ENCODE results near the gene TTC7B. TPM values are rescaled to one million over a fixed set of nuclear protein-coding genes. Genes with fewer than 3 reads are reported as not detected.

Gene TTC7B
- total and polyA plus RNA-seq, 2 donors (not counting 3 experiments of a cell fraction or from before 2014, with no cell fraction given): 46.8 to 76.5 TPM

DNA sequence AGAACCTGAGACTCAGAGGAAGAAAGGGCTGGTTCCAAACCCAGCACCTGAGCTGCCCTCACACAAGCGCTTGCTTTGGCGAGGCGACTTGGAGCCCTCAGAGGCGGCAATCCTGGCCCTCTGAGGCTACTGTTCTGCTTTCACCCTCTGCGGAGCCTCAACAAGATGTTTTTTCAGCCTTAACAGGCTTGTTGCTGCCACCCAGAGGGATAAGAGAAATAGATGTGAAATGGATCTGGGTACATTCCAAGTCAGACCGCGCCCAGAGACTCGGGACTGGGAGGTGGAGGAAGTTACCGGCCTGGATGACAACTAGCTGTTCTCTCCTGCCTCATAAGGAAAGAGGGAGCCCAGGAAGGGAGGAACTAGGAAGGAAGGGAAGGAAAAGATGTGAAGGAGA, 89.6 kb downstream of the TTC7B start:
- H3K36me3 ChIP-seq (ENCODE audit: control insufficient read depth in 2 of 2, extremely low read depth in 1 of 2, insufficient read depth in 2 of 2, low read length in 2 of 2): peaks cover 2 to 5% of the 10 kb centered on the region in 2 experiments
- no peak overlapping the region for H3K4me2 ChIP-seq (ENCODE audit: insufficient read depth, low read length)
- H3K9ac ChIP-seq (replicated peaks; ENCODE audit: extremely low read depth, insufficient read depth, low read length): no peak overlapping the region
- no peak overlapping the region for H3K4me3 ChIP-seq (replicated peaks in 1 of 3; ENCODE audit: insufficient read depth in 1 of 3, low read depth in 1 of 3, low read length in 3 of 3)
- H3K4me1 ChIP-seq (ENCODE audit: control insufficient read depth, extremely low read depth, insufficient read depth, low read length): no peaks in the 10 kb centered on the region
- no peaks in the 10 kb centered on the region for H3K27me3 ChIP-seq (ENCODE audit: control insufficient read depth in 2 of 2, insufficient read depth in 2 of 2, low read length in 2 of 2)
- dilution Hi-C loops (cut with MboI; ENCODE audit: extremely low pct_ligation_motif_present, low sequenced_read_pairs) (no loop called here), intact Hi-C loops (cut with micrococcal nuclease) (no loop called here)
- CTCF ChIA-PET: interaction anchor here (0.6 kb wide), 1 partner anchor 8 kb away, joined by 3 read pairs; no protein-coding TSS in a partner anchor
- no peak overlapping the region for H2AFZ ChIP-seq (ENCODE audit: low read depth, low read length)
- no peak for FAIRE-seq
- H3K27ac ChIP-seq (ENCODE audit: insufficient read depth, low read depth, low read length): no peak overlapping the region
- no peaks in the 10 kb centered on the region for H4K20me1 ChIP-seq (replicated peaks; ENCODE audit: control insufficient read depth, extremely low read depth, insufficient read depth, low read length)
- no peaks in the 10 kb centered on the region for H3K79me2 ChIP-seq (ENCODE audit: control insufficient read depth, insufficient read depth, low read length)
- no TSS peak for BruUV-seq (replicated peaks)
- H3K9me1 ChIP-seq (replicated peaks; ENCODE audit: control insufficient read depth, extremely low read depth, insufficient read depth, low read length): no peaks in the 10 kb centered on the region
- DNase-seq (ENCODE audit: low read depth, low spot score): no peak
- no peaks in the 10 kb centered on the region for H3K9me3 ChIP-seq (replicated peaks; ENCODE audit: control insufficient read depth, insufficient read depth, low read length)
- POLR2A ChIA-PET: no interaction called here
- no peak for TF ChIP-seq GATA2 (IDR thresholded peaks at IDR 0.05; ENCODE audit: insufficient read depth, insufficient read length, low read depth, low read length)
- TF ChIP-seq EZH2 (IDR thresholded peaks at IDR 0.05; ENCODE audit: borderline replicate concordance, low read depth, low read length, severe bottlenecking): no peak
- no peak for TF ChIP-seq JUN (IDR thresholded peaks at IDR 0.05; ENCODE audit: borderline replicate concordance, insufficient read depth, insufficient read length, low read depth)

DNA sequence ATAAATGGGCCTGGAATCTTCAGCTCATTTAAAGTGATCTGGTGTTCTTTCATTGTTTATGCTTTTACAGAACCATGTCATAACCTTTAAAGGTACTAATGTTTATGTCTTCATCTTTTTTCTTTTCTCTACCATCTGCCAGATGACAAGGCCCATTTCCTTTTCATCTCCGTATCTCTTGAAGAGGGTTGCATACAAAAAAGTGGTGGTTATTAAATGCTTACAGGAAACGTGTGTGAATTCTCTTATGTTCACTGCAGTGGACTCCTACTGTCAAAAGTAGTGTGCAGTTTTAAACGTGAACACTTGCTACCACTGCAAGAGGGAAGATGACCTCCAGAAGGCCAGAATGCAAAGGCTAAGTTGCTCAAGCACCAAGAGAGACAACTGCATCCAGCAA, 91.4 kb downstream of the TTC7B start:
- Histone ChIP-seq H3K27ac (ENCODE audit: insufficient read depth, low read depth, low read length) (no peak overlapping the region), H3K79me2 (ENCODE audit: control insufficient read depth, insufficient read depth, low read length) (no peaks in the 10 kb centered on the region), H2AFZ (ENCODE audit: low read depth, low read length) (no peak overlapping the region), H3K4me3 (replicated peaks in 1 of 3; ENCODE audit: insufficient read depth in 1 of 3, low read depth in 1 of 3, low read length in 3 of 3) (no peak overlapping the region), H3K36me3 (ENCODE audit: control insufficient read depth in 2 of 2, extremely low read depth in 1 of 2, insufficient read depth in 2 of 2, low read length in 2 of 2) (peaks cover 2 to 5% of the 10 kb centered on the region in 2 experiments), H3K9me3 (replicated peaks; ENCODE audit: control insufficient read depth, insufficient read depth, low read length) (no peaks in the 10 kb centered on the region), H3K27me3 (ENCODE audit: control insufficient read depth in 2 of 2, insufficient read depth in 2 of 2, low read length in 2 of 2) (no peaks in the 10 kb centered on the region), H3K9ac (replicated peaks; ENCODE audit: extremely low read depth, insufficient read depth, low read length) (no peak overlapping the region), H3K4me2 (ENCODE audit: insufficient read depth, low read length) (no peak overlapping the region), H4K20me1 (replicated peaks; ENCODE audit: control insufficient read depth, extremely low read depth, insufficient read depth, low read length) (no peaks in the 10 kb centered on the region), H3K4me1 (ENCODE audit: control insufficient read depth, extremely low read depth, insufficient read depth, low read length) (no peaks in the 10 kb centered on the region), H3K9me1 (replicated peaks; ENCODE audit: control insufficient read depth, extremely low read depth, insufficient read depth, low read length) (no peaks in the 10 kb centered on the region)
- FAIRE-seq (no peak), DNase-seq (ENCODE audit: low read depth, low spot score) (no peak)
- POLR2A ChIA-PET: no interaction called here
- dilution Hi-C loops (cut with MboI; ENCODE audit: extremely low pct_ligation_motif_present, low sequenced_read_pairs): no loop called here
- no peak for TF ChIP-seq MAX (IDR thresholded peaks at IDR 0.05; ENCODE audit: insufficient read depth, insufficient read length)
- TF ChIP-seq MYC (IDR thresholded peaks at IDR 0.05; ENCODE audit: low read depth, low read length): no peak
- no peak for TF ChIP-seq FOS (IDR thresholded peaks at IDR 0.05; ENCODE audit: borderline replicate concordance, insufficient read depth, low read length)
- TF ChIP-seq, protein P1, sequence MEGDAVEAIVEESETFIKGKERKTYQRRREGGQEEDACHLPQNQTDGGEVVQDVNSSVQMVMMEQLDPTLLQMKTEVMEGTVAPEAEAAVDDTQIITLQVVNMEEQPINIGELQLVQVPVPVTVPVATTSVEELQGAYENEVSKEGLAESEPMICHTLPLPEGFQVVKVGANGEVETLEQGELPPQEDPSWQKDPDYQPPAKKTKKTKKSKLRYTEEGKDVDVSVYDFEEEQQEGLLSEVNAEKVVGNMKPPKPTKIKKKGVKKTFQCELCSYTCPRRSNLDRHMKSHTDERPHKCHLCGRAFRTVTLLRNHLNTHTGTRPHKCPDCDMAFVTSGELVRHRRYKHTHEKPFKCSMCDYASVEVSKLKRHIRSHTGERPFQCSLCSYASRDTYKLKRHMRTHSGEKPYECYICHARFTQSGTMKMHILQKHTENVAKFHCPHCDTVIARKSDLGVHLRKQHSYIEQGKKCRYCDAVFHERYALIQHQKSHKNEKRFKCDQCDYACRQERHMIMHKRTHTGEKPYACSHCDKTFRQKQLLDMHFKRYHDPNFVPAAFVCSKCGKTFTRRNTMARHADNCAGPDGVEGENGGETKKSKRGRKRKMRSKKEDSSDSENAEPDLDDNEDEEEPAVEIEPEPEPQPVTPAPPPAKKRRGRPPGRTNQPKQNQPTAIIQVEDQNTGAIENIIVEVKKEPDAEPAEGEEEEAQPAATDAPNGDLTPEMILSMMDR (IDR thresholded peaks at IDR 0.05; ENCODE audit: extremely low read depth in 1 of 2, insufficient read depth in 1 of 2, low read depth in 1 of 2, low read length in 2 of 2): no peak
- no peak for TF ChIP-seq POLR2A (IDR thresholded peaks at IDR 0.05; ENCODE audit: low read depth, low read length)
- TF ChIP-seq EZH2 (IDR thresholded peaks at IDR 0.05; ENCODE audit: borderline replicate concordance, low read depth, low read length, severe bottlenecking): no peak
- TF ChIP-seq GATA2 (IDR thresholded peaks at IDR 0.05; ENCODE audit: insufficient read depth, insufficient read length, low read depth, low read length): no peak
- TF ChIP-seq JUN (IDR thresholded peaks at IDR 0.05; ENCODE audit: borderline replicate concordance, insufficient read depth, insufficient read length, low read depth): no peak
- TF ChIP-seq POLR2AphosphoS5 (IDR thresholded peaks at IDR 0.05; ENCODE audit: insufficient read depth, low read depth, low read length): no peak
- BruUV-seq (replicated peaks): no TSS peak
- intact Hi-C loops (cut with micrococcal nuclease): no loop called here
- CTCF ChIA-PET: no interaction called here

Data from endothelial cell of umbilical vein (primary cell).